ENCODE data around the gene MROH2A. TPM values are rescaled to one million over a fixed set of nuclear protein-coding genes. Genes with fewer than 3 reads are reported as not detected.

MROH2A gene
- total RNA-seq, 2 experiments from 2014 or later, result not detected

- no peak for ATAC-seq
- Mint-ChIP-seq H3K9me3 (no peaks in the 10 kb centered on the region), H3K27ac (no peak overlapping the region), H3K4me1 (ENCODE audit: low read depth) (peaks cover 2% of the 10 kb centered on the region), H3K4me3 (no peak overlapping the region), H3K36me3 (ENCODE audit: low read depth) (no peaks in the 10 kb centered on the region), H3K27me3 (peaks cover 3% of the 10 kb centered on the region)
- no peak for TF ChIP-seq CTCF (IDR thresholded peaks at IDR 0.05)
- DNase-seq, result no peak
- CTCF ChIA-PET, result no interaction called here
- POLR2A ChIA-PET, result no interaction called here
- intact Hi-C loops (cut with micrococcal nuclease), result no loop called here
Observed at GRCh38 chr2:233798335-233799086, 20.4 kb downstream of the MROH2A start.

GRCh38 chr2:233799087-233799665, 21.0 kb downstream of the MROH2A start:
- H3K36me3 Mint-ChIP-seq (ENCODE audit: low read depth), result no peaks in the 10 kb centered on the region
- intact Hi-C loops (cut with micrococcal nuclease), result no loop called here
- no peak for DNase-seq
- ChIA-PET CTCF (no interaction called here), POLR2A (no interaction called here)
- ATAC-seq, result no peak
- no peak for TF ChIP-seq CTCF (IDR thresholded peaks at IDR 0.05)
- peaks cover 2% of the 10 kb centered on the region for H3K4me1 Mint-ChIP-seq (ENCODE audit: low read depth)
- H3K27ac Mint-ChIP-seq, result no peak overlapping the region
- H3K9me3 Mint-ChIP-seq, result no peaks in the 10 kb centered on the region
- H3K4me3 Mint-ChIP-seq, result no peak overlapping the region
- peaks cover 3% of the 10 kb centered on the region for H3K27me3 Mint-ChIP-seq

DNA sequence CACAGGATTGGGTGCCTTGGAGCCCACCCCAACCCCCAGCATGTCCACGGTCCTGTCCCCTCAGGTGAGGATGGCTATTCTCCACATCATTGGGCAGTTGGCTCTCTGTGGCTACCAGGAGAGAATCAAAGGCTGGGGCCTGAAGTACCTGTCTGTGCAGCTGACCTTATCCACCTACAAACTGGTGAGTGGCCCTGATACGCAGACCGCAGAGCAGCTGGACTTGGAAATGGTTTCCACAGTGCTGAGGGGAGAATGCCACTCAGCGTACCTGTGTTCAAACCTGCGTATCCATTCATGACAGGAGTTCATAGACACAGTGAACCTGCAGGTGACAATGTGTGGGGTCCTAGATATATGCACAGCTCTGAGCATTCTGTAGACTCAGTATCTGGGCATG, 21.6 kb downstream of the MROH2A start:
- TF ChIP-seq CTCF (IDR thresholded peaks at IDR 0.05), result no peak
- no peak overlapping the region for H3K4me3 Mint-ChIP-seq
- ChIA-PET POLR2A (no interaction called here), CTCF (no interaction called here)
- peaks cover 2% of the 10 kb centered on the region for H3K4me1 Mint-ChIP-seq (ENCODE audit: low read depth)
- ATAC-seq (no peak), DNase-seq (no peak)
- intact Hi-C loops (cut with micrococcal nuclease), result no loop called here
- no peaks in the 10 kb centered on the region for H3K36me3 Mint-ChIP-seq (ENCODE audit: low read depth)
- no peak overlapping the region for H3K27ac Mint-ChIP-seq
- H3K9me3 Mint-ChIP-seq, result no peaks in the 10 kb centered on the region
- peaks cover 3% of the 10 kb centered on the region for H3K27me3 Mint-ChIP-seq

GRCh38 chr2:233800208-233800607, 22.1 kb downstream of the MROH2A start:
- Mint-ChIP-seq H3K4me3 (no peak overlapping the region), H3K27ac (no peak overlapping the region), H3K4me1 (ENCODE audit: low read depth) (peaks cover 2% of the 10 kb centered on the region), H3K9me3 (no peaks in the 10 kb centered on the region), H3K27me3 (peaks cover 5% of the 10 kb centered on the region), H3K36me3 (ENCODE audit: low read depth) (no peaks in the 10 kb centered on the region)
- DNase-seq (no peak), ATAC-seq (no peak)
- CTCF ChIA-PET, result no interaction called here
- no peak for TF ChIP-seq CTCF (IDR thresholded peaks at IDR 0.05)
- intact Hi-C loops (cut with micrococcal nuclease), result no loop called here
- POLR2A ChIA-PET, result no interaction called here

DNA sequence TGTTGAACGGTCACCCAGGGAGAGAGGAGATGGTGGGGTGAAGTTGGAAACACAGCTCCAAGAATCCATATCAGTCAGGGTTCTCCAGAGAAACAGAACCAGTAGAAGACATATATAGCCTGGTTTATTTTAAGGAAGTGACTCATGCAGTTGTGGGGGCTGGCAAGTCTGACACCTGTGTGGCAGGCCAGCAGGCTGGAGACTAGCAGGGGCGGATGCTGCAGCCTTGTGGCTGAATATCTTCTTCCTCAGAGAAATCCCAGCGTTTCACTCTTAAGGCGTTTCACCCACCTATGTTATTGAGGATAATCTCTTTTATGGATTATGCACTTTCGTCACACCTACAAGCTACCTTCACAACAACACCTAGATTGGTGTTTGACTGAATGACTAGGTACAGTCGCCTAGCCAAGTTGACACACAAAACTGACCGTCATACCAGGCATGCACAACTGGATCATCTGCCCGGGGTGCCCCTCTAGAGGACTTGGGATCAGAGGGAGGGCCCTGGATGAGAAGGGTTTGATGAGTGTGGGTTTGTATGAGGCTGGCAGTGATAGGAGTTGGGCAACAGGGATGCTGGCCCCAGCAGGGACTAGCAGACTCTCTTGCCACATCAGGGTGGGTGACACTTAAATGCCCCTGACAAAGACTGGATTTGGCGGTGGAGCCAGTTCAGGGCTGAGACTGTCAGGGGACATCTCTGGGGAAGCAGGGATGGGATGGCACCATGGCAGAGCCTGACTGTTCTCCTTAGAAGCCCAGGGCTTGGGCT, 23.4 kb downstream of the MROH2A start:
- Mint-ChIP-seq H3K27me3 (peaks cover 5% of the 10 kb centered on the region), H3K4me1 (ENCODE audit: low read depth) (peaks cover 2% of the 10 kb centered on the region), H3K4me3 (no peak overlapping the region), H3K36me3 (ENCODE audit: low read depth) (no peaks in the 10 kb centered on the region), H3K27ac (no peak overlapping the region), H3K9me3 (no peaks in the 10 kb centered on the region)
- no peak for TF ChIP-seq CTCF (IDR thresholded peaks at IDR 0.05)
- intact Hi-C loops (cut with micrococcal nuclease), result no loop called here
- POLR2A ChIA-PET, result no interaction called here
- CTCF ChIA-PET, result no interaction called here
- DNase-seq (peak; percentile 69), ATAC-seq (peak; percentile 91)

Measured in activated CD8-positive, alpha-beta T cell treated with anti-CD3 and anti-CD28 coated beads for 36 hours (primary cell).